Stimulated activated naive CD8-positive, alpha-beta T cell treated with anti-CD3 and anti-CD28 coated beads, Interleukin-15, Interleukin-2, amounts not matched to agents 100 U/mL and 50 U/mL, for 24 hours (primary cell): Measurements from ENCODE around the gene FAM193A.
A peak's percentile ranks its signal among the peaks of the same experiment; 100 is the strongest.
"Not testable (repeated sequence)": the region's sequence is repeated elsewhere in the genome, so short reads cannot be mapped to it uniquely, and the experiment has no call there.

Experiments
- ATAC-seq: fragments of 150-1000 bp; cut with Tn5 transposase; one replicate; pipeline ENCODE4 v1.10.0; 2021
- DNase-seq: peaks from one replicate; pipeline ENCODE4 v3.0.0; 2021

Gene FAM193A

DNA sequence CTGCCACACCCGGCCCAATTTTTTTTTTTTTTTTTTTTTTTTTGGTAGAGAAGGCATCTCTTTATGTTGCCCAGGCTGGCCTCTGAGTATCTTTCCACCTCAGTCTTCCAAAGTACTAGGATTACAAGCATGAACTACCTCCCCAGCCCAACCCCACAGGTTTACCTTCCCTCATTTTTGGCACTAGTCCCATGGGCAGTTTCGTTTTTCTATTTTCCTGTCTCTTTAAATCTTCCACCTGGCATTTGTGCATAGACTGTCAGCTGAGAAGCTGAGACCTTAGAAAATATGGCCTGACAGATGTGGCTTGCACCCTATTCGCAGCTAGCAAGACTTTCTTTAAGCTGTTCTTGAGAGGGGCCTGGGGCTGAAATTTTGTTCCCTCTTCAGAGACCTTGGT, 191.8 kb downstream of the FAM193A start:
- ATAC-seq (no peak), DNase-seq (no peak)

GRCh38 chr4:2728806-2729532, 192.5 kb downstream of the FAM193A start:
- ATAC-seq: no peak
- DNase-seq: no peak

DNA sequence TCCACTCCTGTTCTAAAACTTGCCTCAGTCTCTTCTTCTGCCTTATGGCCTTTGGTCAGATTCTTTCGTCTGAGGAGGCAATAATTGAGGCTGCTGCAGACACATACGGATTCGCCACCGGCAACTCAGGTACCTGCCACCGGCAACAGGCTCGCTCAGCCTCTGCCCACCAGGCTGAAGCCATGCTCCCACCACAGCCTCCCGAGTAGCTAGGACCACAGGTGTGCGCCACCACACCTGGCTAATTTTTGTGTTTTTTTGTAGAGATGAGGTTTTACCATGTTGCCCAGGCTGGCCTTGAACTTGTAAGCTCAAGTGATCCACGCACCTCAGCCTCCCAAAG, 193.1 kb downstream of the FAM193A start:
- no peak for ATAC-seq
- DNase-seq: no peak

GRCh38 chr4:2731907-2732317, 195.5 kb downstream of the FAM193A start:
- DNase-seq (no peak), ATAC-seq (no peak)

DNA sequence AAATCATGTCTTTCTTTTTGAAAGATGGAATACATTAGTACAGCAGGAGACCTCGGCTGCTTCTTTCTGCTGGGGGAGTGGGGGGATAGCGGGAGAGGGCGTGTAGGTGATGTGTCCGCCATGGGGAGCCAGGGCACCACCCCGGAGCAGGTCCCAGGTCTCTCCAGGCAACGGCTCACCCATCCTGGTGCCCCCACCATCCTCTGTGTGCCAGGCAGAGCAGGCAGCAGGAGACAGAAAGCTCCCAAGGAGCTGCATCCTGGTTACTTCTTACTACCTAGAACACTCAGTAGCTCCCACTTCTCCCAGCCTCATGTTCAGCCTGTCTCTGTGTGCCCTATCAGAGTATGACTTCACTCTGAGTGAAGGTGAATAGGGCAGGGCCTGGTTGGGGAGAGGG, 196.1 kb downstream of the FAM193A start:
- no peak for ATAC-seq

GRCh38 chr4:2733001-2733843, 196.8 kb downstream of the FAM193A start:
- ATAC-seq (no peak), DNase-seq (no peak)

More for the DNA sequence above, 196.1 kb downstream of the FAM193A start:
- no peak for DNase-seq

- no peak for DNase-seq
- no peak for ATAC-seq
Measured at GRCh38 chr4:2733844-2734574, 197.6 kb downstream of the FAM193A start.

DNA sequence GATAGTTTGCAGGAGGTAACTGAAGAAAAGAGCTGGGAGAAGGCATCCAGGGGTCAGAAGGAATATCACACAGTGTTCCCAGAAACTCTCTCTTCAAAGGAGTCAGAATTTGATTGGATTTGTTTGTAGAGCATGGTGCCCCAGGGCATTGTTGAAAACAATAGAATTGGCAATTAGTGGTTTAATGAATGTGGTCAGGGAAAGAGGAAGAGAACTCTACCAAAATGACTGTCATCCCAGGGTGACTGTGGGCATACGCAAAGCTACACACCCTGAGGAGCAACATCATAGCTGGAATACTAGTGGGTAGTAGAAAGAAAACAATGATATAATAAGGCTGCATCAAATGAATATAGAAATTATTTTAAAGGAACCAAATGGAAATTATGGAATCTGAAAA, 198.2 kb downstream of the FAM193A start:
- ATAC-seq (no peak), DNase-seq (no peak)

DNA sequence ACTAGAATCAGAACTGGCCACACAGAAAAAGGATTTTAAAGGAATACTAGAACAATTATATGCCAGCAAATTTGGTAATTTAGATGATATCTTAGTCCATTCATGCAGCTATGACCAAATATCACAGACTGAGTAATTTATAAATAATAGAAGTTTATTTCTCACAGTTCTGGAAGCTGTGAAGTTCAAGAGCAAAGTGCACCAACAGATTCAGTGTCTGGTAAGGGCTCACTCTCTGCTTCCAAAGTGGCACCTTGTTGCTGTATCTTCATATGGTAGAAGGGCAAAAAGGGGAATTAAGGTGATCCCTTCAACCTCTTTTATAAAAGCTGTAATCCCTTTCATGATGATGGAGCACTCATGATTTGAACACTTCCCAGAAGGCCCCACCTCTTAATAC, 199.4 kb downstream of the FAM193A start:
- DNase-seq: no peak
- ATAC-seq: no peak

GRCh38 chr4:2738296-2738695, 201.8 kb downstream of the FAM193A start:
- DNase-seq, ATAC-seq: not testable (repeated sequence)

DNA sequence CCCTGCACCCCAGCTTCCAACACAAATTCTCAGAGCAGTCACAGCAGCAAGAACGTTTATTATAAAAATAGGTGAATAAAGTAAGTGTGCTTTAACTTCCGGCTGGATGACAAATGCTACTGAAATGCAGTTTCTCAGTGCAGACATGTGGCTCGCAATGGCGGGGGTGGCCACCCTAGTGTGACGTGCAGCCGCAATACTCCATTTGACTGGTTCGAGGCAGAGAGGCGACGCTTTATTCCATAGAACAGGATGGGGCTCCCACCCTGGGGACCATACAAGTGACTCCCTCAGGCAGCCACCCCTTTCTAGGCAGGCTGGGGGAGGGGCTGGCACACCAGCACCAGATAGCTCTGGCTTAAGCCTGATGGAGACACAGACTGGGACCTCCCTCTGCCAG, 205.2 kb downstream of the FAM193A start:
- ATAC-seq (no peak), DNase-seq (no peak)

- ATAC-seq: no peak
- no peak for DNase-seq
Measured at GRCh38 chr4:2742081-2742822, 205.8 kb downstream of the FAM193A start.

DNA sequence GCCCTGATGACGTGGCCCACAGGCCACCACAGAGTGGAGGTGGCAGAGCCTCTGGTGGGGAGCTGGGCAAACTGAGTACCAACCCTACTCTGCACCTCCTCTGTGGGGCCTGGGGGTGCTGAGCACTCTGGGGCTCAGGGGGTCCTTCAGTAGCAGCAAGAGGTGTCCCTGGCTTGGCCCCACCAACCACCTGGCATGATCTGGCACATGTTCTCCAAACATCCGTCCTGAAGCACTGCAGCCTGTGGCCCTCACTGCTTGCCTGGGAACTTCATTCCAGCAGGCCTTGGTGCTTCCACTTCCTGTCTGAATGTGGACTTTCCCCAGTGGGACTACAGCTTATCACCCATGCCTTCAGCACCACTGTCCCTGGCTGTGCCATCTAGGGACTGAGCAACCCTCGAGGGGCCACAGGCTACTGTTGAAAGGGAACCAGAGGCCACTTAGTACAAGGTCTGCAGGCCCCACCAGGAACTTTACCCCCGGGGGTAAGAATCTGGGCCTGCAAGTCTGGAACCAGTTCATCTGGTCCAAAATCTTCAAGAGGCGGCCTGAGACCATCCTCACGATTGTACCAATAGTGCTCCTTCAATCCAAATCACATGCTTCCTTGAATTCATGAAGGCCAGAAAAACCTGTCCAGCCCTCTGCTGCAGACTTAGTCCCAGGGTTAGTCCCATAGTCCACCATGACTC, 206.5 kb downstream of the FAM193A start:
- no peak for ATAC-seq
- no peak for DNase-seq

GRCh38 chr4:2743518-2744445, 207.3 kb downstream of the FAM193A start:
- DNase-seq: no peak
- no peak for ATAC-seq

DNA sequence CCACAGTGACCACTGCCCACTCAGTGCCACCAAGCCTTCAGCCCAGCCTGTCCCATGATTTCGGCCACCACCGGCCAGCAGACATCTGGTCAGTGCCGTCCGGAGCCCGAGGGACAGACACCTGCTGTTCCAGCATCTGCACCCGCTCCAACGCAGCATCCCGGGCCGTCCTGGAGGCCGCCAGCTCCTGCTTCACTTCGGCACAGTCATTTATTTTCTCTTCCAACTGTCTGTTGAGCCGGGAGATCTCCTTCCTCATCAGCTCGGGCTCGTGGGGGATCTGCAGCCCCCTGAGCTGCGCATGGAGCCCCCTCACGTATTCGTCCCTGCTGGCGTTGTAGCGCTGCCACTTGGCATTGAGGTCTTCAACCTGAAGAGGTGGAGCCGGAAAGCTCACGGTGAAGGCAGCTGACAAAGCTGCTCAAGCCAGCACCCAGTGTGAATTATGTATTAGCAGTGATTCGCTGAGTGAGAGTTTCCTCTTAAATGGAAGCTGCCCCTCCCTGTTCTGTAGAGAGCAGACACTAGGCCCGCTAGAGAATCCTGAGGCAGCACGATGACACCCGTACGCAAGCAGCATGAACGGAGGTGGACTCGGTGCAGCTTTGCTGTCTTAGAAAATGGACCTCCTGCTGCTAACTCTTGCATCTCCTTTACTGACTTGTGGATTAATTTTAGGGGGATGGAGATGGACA, 208.3 kb downstream of the FAM193A start:
- DNase-seq (no peak), ATAC-seq (no peak)

GRCh38 chr4:2745516-2745915, 209.1 kb downstream of the FAM193A start:
- no peak for ATAC-seq
- DNase-seq: no peak

GRCh38 chr4:2745981-2746806, 209.7 kb downstream of the FAM193A start:
- DNase-seq (peak; percentile 92), ATAC-seq (peak; percentile 100)

DNA sequence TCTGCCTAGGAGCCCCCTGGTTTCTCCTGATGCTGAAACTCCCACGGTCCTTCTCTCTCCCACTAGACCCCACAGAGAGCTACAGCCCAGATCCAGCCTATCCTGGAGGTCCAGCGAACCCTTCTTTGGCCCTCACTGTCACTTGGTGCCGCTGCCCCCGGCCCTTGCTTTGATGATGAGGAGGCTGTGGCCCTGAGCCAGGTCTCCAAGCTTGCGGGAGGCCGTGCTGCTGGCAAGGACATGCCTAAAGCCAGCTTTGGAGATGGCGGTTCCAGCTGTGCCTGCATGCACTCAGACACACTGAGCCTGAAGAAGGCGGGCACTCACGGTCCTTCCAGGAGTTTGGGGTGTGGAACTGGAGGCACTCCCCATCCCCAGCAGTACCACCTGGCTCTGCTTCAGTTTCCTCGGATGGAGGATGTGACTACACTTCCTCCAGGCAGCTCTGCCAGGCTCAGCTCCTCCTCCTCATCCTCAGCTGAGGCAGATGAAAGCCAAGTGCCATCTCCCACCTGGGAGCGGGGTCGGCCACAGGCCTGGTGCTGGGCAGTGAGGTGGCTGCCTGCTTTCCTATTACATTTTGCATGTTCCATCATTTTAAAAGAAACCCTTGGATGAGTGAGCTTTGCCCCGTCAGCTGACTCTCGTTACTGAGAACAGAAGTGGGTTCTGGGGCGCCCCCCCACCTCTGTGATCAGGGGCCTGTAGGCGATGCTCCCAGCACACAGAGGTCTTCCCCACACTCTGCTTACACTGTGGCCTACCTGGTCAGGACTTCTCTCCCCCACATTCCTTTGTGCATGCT, 210.6 kb downstream of the FAM193A start:
- DNase-seq (no peak), ATAC-seq (no peak)
